Kidney (tissue), 14 donors: ENCODE measurements around the gene PLCB1. TPM values are rescaled to one million over a fixed set of nuclear protein-coding genes. Genes with fewer than 3 reads are reported as not detected.

ENCODE experiments used
- DNase-seq, 5 donors: peaks; one replicate each; pipeline ENCODE4 v3.0.0-alpha.2; 2013 to 2020
- FAIRE-seq: peaks from 2 replicates; lab custom pipeline; 2012; peaks lifted over from hg19 to GRCh38; lab: Jason Lieb, UNC
- H3K27ac ChIP-seq, 2 donors: one replicate each; pipeline ENCODE4 v1.7.0; 2013; ENCODE audit warnings: low read depth in 2 of 2, low read length in 2 of 2, inconsistent platforms in 1 of 2
- H3K27me3 ChIP-seq: one replicate; pipeline ENCODE4 v1.7.1; 2013; ENCODE audit warnings: low read length, inconsistent platforms; ENCODE audit not compliant: control insufficient read depth, insufficient read depth
- H3K36me3 ChIP-seq, 3 donors: one replicate each; pipeline versions ENCODE4 v1.7.0 to v1.7.1; 2013; ENCODE audit warnings: low read length in 3 of 3, control low read depth in 1 of 3, inconsistent platforms in 1 of 3; ENCODE audit not compliant: insufficient read depth in 3 of 3, control insufficient read depth in 2 of 3
- H3K4me1 ChIP-seq, 3 donors: one replicate each; pipeline versions ENCODE4 v1.7.0 to v1.7.1; 2013; ENCODE audit warnings: low read length in 3 of 3, inconsistent platforms in 1 of 3, low read depth in 1 of 3; ENCODE audit not compliant: control insufficient read depth in 2 of 3, insufficient read depth in 2 of 3
- H3K4me3 ChIP-seq, 3 donors: one replicate each; pipeline versions ENCODE4 v1.7.0 to v1.8.1; 2013; ENCODE audit warnings: low read length in 3 of 3, control low read depth in 1 of 3, inconsistent platforms in 1 of 3
- H3K9ac ChIP-seq, 3 donors: one replicate each; pipeline versions ENCODE4 v1.7.0 to v1.7.1; 2013; ENCODE audit warnings: low read length in 3 of 3, control low read depth in 1 of 3, inconsistent platforms in 1 of 3
- H3K9me3 ChIP-seq, 3 donors: one replicate each; pipeline versions ENCODE4 v1.7.0 to v1.7.1; 2013; ENCODE audit warnings: low read length in 3 of 3, control low read depth in 1 of 3, inconsistent platforms in 1 of 3; ENCODE audit not compliant: control insufficient read depth in 2 of 3, insufficient read depth in 1 of 3
- CTCF ChIP-seq: IDR thresholded peaks from 3 replicates; pipeline ENCODE4 v1.5.1; 2012; ENCODE audit warnings: mild to moderate bottlenecking, moderate library complexity, borderline replicate concordance; ENCODE audit not compliant: insufficient read depth; ENCODE audit errors: extremely low read depth
- intact Hi-C: fragments of 100-400 bp; cut with DNase I; formaldehyde crosslinking; loops from one replicate; pipeline ENCODE4 v1.11.1; 2022
- polyA plus RNA-seq: library from polyadenylated mRNA; stranded (reverse); fragments of 350-450 nt; fragmentation: Illumina TruSeq; extraction: RNeasy Lipid Tissue Mini Kit (QIAGEN cat#74804); gene quantifications from one replicate; pipeline ENCODE4 v1.2.3, GENCODE V29; 2014; ENCODE audit warnings: low read depth, low replicate concordance; ENCODE audit not compliant: insufficient read depth
- total RNA-seq: library from RNA; stranded (reverse); fragmentation: NEBNext Ultra II Directional; extraction: Animal tissue kit (Norgen Biotek cat#: 25700); gene quantifications from one replicate; pipeline ENCODE4 v1.2.1, GENCODE V29; 2021
- donor health status: control.
- donor health status: control.
- donor health status: control.
- donor health status: control.
- donor health status: control.
- donor health status: DM: yes; HTN: yes; CAD: no.
- donor health status: Normal renal cell carcinoma (clear cell type).

The PLCB1 gene
- total and polyA plus RNA-seq, 2 donors from 2014 or later, result 9.4 to 107 TPM

- no peak for TF ChIP-seq CTCF
- Histone ChIP-seq H3K4me3 (no peak overlapping the region), H3K4me1 (no peaks in the 10 kb centered on the region), H3K27ac (no peak overlapping the region), H3K27me3 (no peaks in the 10 kb centered on the region), H3K9ac (no peak overlapping the region), H3K9me3 (no peaks in the 10 kb centered on the region), H3K36me3 (no peaks in the 10 kb centered on the region)
- DNase-seq (no peak), FAIRE-seq (no peak)
- intact Hi-C loops, result no loop called here
These were observed 230.4 kb downstream of the PLCB1 start for GRCh38 chr20:8362457-8362856.

GRCh38 chr20:8363970-8364733 is 232.1 kb downstream of the PLCB1 start:
- H3K4me3 ChIP-seq, result no peak overlapping the region
- no peaks in the 10 kb centered on the region for H3K9me3 ChIP-seq
- intact Hi-C loops, result no loop called here
- TF ChIP-seq CTCF, result no peak
- no peak overlapping the region for H3K9ac ChIP-seq
- FAIRE-seq (no peak), DNase-seq (no peak)
- no peaks in the 10 kb centered on the region for H3K27me3 ChIP-seq
- no peaks in the 10 kb centered on the region for H3K36me3 ChIP-seq
- no peaks in the 10 kb centered on the region for H3K4me1 ChIP-seq
- H3K27ac ChIP-seq, result no peak overlapping the region

GRCh38 chr20:8364734-8365078 is 232.6 kb downstream of the PLCB1 start:
- TF ChIP-seq CTCF, result no peak
- no peak for DNase-seq

More at GRCh38 chr20:8364734-8365078, 232.6 kb downstream of the PLCB1 start:
- no peaks in the 10 kb centered on the region for H3K36me3 ChIP-seq
- no peak overlapping the region for H3K9ac ChIP-seq
- H3K4me3 ChIP-seq, result no peak overlapping the region
- H3K27me3 ChIP-seq, result no peaks in the 10 kb centered on the region
- H3K27ac ChIP-seq, result no peak overlapping the region
- H3K4me1 ChIP-seq, result no peaks in the 10 kb centered on the region
- intact Hi-C loops, result no loop called here
- H3K9me3 ChIP-seq, result no peaks in the 10 kb centered on the region
- FAIRE-seq, result no peak
